Activated T-cell treated with anti-CD3 and anti-CD28 coated beads for 4 hours (primary cell): ENCODE results near the gene TNIK.

ENCODE experiments used
- DNase-seq: peaks from one replicate; pipeline ENCODE4 v3.0.0-alpha.2; 2020

Gene TNIK

DNA sequence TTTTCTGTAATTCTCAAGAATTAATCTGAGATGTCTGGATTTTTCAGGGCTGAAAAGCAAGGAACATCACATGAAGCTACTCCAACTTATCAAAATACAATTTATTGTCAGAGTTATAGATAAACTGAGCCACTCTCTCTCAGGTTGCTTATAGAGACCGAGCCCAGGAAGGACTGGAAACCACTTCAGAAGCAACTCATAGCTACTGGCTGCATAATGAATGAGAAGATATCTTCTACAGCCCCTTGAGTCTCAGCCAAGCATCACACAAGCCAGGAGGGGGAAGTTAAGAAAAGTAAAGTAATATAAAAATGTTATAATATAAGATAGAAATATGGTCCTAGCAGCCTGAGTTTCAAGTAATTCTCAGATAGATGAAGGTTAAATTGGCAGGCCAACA is 186.0 kb downstream of the TNIK start:
- DNase-seq, result no peak

DNA sequence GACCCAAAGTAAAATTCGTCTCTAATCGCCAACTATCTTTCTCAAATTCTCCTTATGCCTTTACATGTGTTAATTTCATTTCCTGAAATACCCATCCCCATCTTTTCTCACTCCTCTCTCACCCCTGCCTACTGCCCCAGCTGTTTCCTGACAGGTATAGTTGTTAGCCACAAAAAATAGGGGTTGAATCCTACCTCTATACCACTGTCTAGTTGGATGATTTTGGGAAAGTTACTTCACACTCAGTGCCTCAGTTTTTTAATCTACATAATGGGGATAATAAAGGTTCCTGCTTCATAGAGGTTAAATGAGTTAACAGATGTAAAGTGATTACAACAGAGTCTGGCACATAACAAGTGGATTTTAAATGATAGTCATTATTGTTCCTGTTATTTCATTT is 189.7 kb downstream of the TNIK start:
- no peak for DNase-seq

DNA sequence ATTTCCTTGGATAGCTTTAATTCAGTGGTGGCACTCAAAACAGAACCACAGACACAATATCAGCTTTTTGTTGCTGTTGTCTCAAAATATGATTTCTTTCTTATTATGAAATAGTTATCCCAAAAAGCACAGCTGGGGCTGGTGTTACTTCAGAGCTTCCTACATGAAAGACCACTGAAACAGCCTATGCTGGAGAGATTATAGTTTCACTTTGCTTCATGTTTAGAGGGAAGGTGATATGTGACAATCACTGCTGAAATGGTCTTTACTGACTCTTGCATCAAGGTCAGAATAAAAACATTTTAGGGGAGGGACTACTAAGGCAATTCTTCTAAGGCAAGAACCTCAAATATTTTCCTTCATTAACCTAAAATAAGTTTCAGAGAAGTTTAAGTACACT is 190.7 kb downstream of the TNIK start:
- no peak for DNase-seq

DNA sequence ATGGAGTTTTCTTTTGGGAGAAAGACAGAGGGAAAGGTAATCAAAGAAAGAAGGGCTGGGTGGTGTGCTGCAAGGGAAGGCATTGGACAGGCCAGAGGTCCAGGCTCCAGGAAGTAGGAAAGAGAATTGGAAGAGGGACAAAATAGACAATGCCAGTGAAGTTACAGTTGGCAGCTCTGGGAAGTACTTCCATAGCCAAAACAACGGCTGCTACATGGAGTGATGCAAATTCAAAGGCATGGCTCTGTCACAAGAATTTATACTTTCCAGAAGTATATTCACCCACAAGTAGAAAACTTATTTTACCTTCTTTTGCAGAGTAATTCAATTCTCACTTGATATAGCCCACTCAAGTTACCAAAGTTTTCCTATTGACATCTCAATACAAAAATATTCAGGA is 191.5 kb downstream of the TNIK start:
- no peak for DNase-seq

DNA sequence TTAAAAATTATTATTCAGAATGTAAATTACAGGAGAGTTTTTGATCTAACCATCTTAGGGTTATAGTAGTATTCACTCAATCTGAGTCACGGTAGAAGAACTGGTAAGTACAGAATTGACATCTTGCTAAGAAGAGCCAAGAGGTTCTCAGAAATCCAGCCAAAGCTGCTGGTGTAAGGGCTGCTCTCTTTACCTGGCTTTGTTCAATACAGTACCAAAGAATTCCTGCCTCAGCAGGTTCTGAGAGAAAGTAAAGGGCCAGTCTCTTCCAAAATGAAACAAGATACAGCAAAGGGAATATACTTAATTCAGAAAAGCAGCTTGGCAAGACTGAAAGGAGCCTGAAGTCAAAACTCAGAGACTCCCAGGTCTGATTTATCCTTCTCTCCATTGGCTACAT is 193.1 kb downstream of the TNIK start:
- DNase-seq, result no peak

DNA sequence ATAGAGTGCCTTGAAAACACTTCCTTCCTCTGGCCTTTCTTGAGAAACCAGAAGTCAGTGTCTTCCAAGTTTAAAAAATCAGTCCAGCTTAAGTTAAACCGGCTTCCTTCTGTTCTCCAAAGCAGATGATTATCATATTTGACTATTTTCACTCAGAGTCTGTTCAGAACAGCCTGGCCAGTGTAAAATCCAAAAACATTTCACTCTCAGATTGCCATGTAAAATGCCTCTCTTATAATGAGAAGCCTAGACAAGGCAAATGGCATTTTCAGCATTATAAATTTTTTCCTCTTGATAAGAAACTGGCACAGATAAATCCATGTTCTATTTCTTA is 193.5 kb downstream of the TNIK start:
- no peak for DNase-seq

DNA sequence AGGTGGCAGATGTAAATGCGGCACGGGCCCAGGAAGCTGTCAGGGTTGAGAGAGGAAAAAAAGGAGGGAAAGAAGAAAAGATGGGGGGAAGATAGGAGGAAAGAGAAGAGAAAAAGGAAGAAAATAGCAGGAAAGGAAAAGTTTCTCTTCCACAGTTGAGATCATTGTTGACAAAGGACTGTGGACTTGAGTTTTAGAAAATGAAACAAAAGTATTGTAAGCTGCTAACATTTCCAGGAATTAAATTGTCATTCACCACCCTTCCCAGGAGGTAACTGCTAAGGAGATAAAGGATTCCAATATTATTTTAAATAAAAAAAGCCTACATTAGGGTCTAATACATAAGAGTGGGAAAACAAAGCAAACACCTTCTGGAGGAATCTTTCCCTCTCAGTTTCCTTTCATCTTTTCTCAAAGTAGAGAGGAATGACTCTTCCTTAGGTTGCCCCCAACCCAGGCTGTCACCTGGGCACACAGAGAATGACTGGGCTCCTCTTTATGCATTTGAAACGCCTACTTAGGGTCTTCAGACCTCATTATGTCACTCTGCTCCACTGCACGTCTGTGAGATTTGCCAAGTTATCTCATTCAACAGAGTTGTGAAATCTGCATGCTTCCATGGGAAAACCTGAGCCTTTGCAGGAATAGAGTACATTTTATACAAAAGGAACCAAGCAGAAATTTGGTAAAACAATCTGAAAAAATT is 194.0 kb downstream of the TNIK start:
- DNase-seq, result no peak

DNA sequence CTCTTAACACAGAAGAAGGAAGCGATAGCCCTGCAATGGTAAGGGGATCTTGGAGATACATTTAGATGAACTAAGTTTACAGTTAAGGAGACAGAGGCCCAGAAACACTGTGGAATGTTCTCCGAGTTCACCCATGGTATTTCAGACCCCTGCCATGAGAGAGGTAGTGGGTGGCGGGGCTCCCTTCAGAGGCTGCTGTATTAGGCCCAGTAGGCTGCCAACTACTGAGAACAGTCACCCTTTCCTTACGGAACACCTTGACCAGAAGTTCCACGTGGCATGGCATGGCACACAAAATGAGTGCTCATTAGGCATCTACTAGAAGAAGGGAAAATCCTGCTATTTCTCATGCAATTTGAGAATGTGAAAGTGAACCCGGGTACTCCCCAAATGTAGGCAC is 195.4 kb downstream of the TNIK start:
- no peak for DNase-seq

DNA sequence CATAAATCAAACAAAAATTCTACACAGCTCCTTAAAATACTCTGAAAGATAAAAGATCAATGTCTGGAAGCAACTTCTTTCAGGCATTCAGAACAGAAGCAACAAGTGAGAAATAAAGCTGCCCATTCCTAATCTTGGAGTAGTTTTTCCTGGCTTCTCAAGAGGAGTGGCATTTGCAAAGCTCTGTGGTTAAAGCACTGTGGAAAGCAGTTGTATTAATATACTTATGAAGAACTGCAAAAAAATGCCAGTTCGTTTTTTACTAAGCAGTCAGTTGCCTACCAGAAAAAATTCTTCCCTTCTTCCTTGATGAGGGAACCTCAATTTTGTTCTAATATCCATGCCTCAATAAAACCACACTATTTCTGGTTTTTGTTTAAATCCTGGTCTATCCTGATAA is 197.8 kb downstream of the TNIK start:
- no peak for DNase-seq

DNA sequence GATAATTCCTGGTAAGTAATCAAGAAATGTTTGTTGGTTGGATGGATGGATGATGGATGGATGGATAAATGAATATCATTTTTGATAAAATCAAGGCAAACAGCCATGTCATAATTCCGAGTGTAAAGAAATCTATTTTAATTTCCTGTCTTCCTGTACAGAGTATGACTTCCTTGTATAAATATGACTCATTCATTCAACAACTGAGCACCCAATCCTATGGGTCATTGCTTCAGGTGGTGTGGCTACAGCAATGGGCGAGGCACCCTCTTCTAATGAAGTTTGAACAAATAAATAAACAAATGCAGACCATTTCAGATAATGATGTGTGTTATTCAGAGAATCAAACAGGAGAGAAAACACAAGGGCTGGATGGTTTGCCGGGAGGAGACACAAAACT is 198.7 kb downstream of the TNIK start:
- DNase-seq, result no peak

DNA sequence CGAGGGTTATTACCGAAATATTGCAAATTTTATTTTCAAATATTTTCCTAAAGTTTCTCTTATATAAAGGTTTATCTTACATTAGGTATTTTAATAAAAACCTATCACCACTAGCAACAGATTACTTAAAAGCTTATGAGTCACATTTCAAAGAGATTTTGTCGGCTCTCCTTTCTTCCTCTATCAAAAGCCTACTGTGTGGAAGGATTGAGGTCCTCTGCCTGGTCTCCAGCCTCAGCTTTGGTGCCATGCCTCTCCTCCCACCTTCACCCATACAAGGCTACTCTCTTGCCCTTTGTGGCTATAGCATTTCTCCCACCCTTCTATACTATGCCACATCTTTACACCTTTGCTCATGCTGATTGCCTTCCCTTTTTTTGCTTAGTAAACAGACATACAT is 199.3 kb downstream of the TNIK start:
- no peak for DNase-seq

DNA sequence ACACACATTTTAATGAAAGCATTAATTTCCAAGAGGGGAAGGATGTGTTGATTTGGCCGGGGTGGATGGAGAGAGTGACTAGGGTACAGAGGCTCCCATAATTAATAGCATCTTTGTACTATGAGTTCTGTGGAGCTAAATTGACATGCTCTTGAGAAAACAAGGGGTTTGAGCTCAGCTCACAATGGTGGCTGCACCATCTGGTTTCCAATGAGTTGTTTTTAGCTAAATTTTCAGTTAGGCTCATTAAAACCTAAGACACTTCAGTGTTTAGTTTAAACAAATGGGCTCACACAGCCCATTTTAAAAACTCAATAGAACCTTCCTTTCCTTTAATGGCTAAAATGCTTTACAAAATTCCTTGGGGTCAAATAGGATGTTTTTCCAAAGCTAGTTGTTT is 199.7 kb downstream of the TNIK start:
- no peak for DNase-seq

DNA sequence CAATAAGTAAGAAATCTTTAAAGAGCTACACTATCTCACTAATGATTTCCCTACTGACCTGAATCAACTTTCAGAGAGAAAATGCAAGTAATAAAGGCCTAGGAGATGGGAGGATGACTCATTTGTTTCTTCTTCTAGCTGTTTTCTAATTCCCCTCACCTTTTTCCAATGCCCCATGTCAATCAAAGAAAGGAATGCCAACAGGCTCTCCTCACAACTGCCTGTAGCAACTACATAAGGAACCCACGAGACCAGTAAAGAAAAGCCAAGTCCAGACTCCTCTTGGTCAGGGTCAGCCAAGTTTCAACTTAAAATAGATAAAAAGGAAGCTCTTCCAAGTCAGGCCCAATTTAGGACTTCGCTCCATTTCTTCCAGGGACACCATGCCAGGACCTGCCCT is 201.9 kb downstream of the TNIK start:
- DNase-seq, result no peak

DNA sequence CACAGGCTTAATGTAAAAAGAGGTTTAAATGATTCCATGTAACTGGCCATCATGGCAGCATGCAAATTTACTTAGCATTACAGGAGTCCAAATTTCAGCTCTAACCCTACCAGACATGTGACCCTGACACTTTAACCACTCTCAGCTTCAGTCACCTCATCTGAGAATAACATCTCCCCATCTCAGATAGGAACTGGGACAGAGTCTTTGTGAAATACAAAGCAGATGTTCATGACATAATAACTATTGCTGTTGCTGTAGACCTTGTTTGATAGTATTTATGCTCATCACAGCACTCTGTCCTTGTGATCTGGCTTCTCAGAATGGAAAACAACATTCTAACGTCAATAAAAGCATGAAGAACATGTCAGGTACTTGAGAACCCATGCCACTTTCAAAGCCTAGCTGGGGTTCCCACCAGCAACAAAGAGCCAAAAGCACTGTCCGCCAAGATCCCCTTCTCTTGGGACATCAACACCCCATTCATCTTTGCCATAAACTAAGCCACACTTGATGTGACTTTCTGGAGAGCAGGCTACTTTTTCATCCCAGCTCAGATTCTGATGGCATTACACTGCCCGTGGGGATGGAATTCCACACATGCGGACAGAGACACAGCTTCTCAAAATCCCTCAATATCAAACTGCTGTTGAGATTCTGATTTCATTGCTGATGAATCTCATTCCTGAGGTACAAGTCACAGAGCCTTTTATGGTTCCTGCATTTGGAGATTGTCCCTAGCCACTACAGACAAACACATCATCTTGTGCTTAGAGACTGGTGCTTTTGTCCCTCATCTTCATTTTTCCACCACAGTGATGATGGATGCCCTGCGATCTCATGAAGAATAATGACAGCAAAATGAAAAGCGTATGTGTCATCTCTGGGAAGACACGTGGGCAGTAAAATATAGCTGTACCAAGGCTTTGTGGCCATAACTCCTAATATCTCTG is 202.7 kb downstream of the TNIK start:
- DNase-seq, result no peak

DNA sequence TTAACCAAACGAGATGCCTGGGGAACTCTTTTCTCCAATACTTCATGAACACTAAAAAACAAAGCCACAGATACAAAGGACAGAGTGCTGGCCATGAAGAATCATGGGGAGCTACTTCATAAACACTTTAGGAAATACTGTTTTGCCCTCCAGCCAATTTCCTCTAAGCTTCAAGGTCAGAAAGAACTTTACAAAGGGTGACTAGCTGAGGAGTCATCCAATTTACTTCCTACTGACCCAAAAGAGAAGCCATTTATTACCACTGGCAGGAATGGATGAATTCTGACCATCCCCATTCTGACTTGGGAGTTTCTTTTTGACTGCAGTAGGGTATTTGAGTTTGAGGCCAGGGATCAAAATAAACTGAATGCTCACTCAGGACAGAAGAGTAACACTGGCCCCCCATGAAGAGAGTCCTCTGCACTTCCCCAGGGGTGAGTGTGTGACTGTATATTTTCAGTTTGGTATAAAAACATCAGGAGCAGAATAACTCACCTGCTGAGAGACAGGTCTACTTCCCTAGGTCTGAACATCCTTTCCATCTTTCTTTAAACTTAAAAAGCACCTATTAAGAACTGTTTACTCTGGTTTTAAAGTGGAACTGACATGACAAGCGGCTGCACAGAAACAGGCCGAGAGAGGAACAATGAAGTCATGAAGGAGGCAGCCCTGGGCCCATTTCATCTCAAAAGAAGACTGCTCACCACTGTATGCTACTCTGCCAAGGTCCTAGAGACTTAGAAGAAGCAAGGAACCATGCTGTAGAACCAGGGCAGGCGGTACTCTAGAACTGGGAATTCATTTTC is 203.6 kb downstream of the TNIK start:
- DNase-seq, result no peak

DNA sequence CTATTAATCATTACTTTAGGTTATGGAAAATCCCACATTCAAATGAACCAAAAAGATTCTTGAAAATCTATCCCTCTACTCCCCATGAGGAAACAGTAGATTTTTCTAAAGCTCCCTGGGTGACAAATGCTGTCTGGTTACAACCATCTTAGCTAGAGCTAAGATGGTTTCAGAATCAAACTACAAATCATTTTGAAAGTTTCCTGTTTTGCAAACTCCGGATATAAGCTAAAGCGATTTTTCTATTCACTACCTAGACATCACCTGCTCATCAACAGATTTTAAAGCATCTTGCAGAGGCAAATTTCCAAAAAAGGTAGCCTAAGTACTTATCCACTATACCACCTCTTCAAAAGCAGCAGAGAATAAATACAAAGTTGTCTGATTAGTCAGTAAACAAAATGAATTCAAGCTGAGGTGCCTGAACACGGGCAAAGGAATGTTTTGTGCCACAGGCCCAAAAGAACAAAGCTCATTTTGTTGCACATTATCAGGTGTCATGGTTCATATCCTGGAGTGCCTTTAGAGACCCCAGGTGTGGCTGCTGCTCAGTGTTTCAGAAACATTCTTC is 204.9 kb downstream of the TNIK start:
- DNase-seq, result no peak

DNA sequence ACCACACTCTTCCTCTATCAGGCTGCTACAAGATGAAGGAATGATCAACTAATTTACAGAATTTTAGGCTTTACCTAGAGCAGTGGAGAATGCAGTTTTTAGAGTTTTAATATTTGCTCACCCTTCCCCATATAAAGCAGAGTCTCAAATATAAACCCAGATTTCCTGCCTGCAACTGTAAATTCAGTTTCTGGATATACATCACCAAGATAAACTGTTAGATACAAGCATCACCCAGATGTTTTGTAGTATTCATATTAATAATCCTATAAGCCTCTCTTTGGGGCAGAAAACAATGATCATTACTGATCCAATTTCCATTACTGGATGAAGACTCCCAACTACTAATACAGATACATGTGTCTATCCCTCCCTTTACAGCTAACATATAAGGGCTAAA is 205.9 kb downstream of the TNIK start:
- DNase-seq, result no peak

DNA sequence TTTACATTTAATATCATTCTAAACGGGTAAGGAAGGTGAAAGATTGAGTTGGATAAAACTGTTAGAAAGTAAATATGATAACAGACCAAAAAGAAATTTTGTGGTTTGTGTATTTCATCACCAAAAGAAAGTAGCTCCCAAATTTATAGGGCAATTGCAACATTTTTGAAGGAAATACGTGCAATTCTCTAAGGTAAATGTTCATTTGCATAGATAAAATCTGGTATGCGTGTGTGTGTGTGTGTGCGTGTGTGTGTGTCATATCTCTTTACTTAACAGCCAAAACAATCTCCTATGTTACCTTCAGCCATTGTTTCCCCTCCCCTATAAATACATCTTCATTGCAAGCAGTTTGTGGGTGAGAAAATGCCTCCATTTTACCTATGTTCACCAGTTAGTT is 208.4 kb downstream of the TNIK start:
- DNase-seq, result no peak

DNA sequence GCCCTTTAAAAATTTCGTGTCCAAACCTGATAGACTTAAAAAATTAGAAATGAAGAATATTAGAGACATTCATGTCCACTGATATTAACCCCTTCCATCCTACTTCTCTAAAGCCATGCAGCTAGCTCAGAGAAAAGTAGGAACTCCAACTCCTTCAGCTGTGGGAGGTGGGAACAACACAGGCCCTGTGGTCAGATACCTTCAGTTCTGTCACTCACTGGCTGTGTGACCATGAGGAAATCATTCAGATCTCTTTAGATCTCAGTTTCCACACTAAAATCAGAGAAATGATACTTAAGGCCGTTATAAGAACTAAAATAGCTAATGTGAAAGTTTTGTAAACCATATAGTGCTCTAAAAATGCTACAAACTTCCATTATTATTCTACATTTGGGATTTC is 209.8 kb downstream of the TNIK start:
- DNase-seq, result no peak

DNA sequence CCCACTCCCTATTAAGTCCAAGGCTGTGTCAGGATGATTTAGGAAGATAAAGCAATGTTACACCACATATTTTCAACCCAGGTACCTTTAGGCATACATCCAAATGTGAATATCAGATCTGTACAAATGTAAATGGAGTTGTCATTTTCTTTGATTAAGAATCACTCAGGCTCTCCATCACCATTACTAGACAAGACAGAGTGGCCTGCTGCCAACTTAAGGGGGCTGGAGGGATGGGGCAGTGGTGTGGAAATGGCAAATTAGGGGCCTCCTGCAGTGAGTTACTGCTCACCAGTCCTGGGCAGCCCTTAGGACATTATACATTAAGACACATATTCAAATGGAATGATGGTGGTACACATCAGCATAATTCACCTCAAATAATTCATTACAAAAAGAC is 211.0 kb downstream of the TNIK start:
- no peak for DNase-seq

DNA sequence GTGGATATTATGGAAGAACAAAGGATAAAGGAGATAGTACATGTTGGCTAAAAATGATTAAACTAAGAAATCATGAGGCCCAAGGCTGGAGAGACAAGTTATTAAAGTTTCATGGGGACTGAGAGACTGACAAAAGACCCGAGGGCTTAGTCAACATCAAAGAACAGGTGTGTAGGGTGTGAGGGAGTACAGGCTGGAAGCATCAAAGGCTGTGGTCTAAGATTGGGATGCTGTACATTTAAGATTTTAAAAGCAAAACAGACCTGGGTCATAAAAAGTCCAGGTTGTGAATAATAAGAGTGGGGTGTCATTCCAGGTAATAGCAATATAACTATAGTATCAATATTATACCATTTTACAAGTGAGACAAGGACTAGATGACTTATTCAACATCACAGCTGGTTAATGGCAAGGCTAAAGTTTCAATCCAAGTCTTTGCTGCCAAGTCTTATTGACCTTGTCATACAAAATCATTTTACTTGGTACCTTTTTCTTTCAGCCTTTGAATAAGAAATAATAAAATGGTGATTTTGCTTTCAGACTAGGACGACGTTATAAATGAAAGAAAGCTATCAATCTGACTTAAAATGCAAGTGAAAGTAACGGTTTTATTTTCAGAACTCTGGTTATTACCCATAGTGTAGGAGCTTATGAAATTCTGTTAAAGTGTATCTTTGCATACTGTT is 211.6 kb downstream of the TNIK start:
- no peak for DNase-seq
